K562 (cell line): ENCODE results near the gene ZNF441. TPM values are rescaled to one million over a fixed set of nuclear protein-coding genes. Genes with fewer than 3 reads are reported as not detected.

Experiments
- ATAC-seq: fragments of 200-7000 bp; cut with Tn5 transposase; 3 replicates; pipeline ENCODE4 v1.9.1; 2020; ENCODE audit warnings: moderate library complexity
- BruUV-seq: library from RNA; stranded (reverse); fragments of 400-500 nt; replicated peaks from 2 replicates; lab custom pipeline; 2021; lab: Mats Ljungman, UMichigan
- CTCF ChIA-PET: fragments of 300-600 bp; formaldehyde crosslinking; extraction: SDS; loops from one replicate; lab custom pipeline; 2021; ENCODE audit warnings: low intra/inter-chr PET ratio; lab: Yijun Ruan, JAX
- POLR2A ChIA-PET: fragments of 300-600, 350-650 bp; sonication (Branson Sonifier 250); formaldehyde crosslinking; extraction: SDS; loops from one replicate; lab custom pipeline; 2021; ENCODE audit warnings: antibody characterized with exemption, inconsistent platforms; lab: Yijun Ruan, JAX
- DNase-seq, 4 experiments: peaks; one replicate each; pipeline versions ENCODE4 v3.0.0 to v3.0.0-alpha.2; 2011 to 2018; ENCODE audit warnings: low spot score in 3 of 4, mixed read lengths in 3 of 4; ENCODE audit errors: extremely low read depth in 1 of 4
- FAIRE-seq: peaks from 2 replicates; lab custom pipeline; 2011; peaks lifted over from hg19 to GRCh38; lab: Jason Lieb, UNC
- H2AFZ ChIP-seq: 2 replicates; pipeline ENCODE4 v1.6.0; 2011; ENCODE audit warnings: low read depth, low read length, control low read depth, inconsistent platforms
- H3K27ac ChIP-seq: fragments of 200-600 bp; 3 replicates; pipeline ENCODE4 v1.8.0; 2011; ENCODE audit warnings: low read depth, mild to moderate bottlenecking, control low read depth, inconsistent platforms, low read length, moderate library complexity, mixed read lengths; ENCODE audit errors: extremely low read depth
- H3K27me3 ChIP-seq, 2 experiments: fragments of 300-600 bp in 1 of 2; 2 replicates in 1 of 2; 3 replicates in 1 of 2; pipeline versions ENCODE4 v1.6.0 to v1.8.0; 2011; ENCODE audit warnings: inconsistent platforms in 2 of 2, low read length in 2 of 2, mild to moderate bottlenecking in 1 of 2, mixed read lengths in 1 of 2, moderate library complexity in 1 of 2; ENCODE audit not compliant: control insufficient read depth in 2 of 2, insufficient read depth in 2 of 2
- H3K36me3 ChIP-seq: fragments of 300-600 bp; 3 replicates; pipeline ENCODE4 v1.8.0; 2011; ENCODE audit warnings: mild to moderate bottlenecking, low read length, inconsistent platforms; ENCODE audit not compliant: control insufficient read depth, insufficient read depth
- H3K4me1 ChIP-seq, 2 experiments: fragments of 200-600 bp in 1 of 2; replicated peaks in 1 of 2; 2 replicates in 1 of 2; 3 replicates in 1 of 2; pipeline versions ENCODE4 v1.5.1 to v1.8.0; 2011; ENCODE audit warnings: inconsistent platforms in 2 of 2, low read length in 2 of 2, mild to moderate bottlenecking in 1 of 2, mixed read lengths in 1 of 2, moderate library complexity in 1 of 2; ENCODE audit not compliant: control insufficient read depth in 2 of 2, insufficient read depth in 2 of 2
- H3K4me2 ChIP-seq: 2 replicates; pipeline ENCODE4 v1.6.1; 2011; ENCODE audit warnings: low read length, control low read depth, inconsistent platforms, mixed read lengths; ENCODE audit not compliant: insufficient read depth
- H3K4me3 ChIP-seq: fragments of 200-600 bp; sonication (generic), shearing (Covaris generic); 2 replicates; pipeline ENCODE4 v1.5.1; 2016; ENCODE audit warnings: control low read depth, inconsistent platforms
- H3K79me2 ChIP-seq: fragments of 200-600 bp; 3 replicates; pipeline ENCODE4 v1.8.0; 2011; ENCODE audit warnings: low read length, inconsistent platforms; ENCODE audit not compliant: control insufficient read depth, insufficient read depth
- H3K9ac ChIP-seq, 2 experiments: 2 replicates each; pipeline versions ENCODE4 v1.6.0 to v1.6.1; 2011; ENCODE audit warnings: low read depth in 2 of 2, low read length in 2 of 2, control low read depth in 1 of 2, inconsistent platforms in 1 of 2, mild to moderate bottlenecking in 1 of 2, mixed read lengths in 1 of 2; ENCODE audit not compliant: insufficient read depth in 1 of 2
- H3K9me1 ChIP-seq: one replicate; pipeline ENCODE4 v1.6.0; 2011; ENCODE audit warnings: inconsistent platforms, mild to moderate bottlenecking, low read length, moderate library complexity; ENCODE audit not compliant: control insufficient read depth, insufficient read depth
- H3K9me3 ChIP-seq: replicated peaks from 2 replicates; pipeline ENCODE4 v1.5.1; 2011; ENCODE audit warnings: low read depth, low read length, inconsistent platforms; ENCODE audit not compliant: control insufficient read depth, insufficient read depth
- H4K20me1 ChIP-seq: replicated peaks from 2 replicates; pipeline ENCODE4 v1.6.1; 2011; ENCODE audit warnings: low read length, inconsistent platforms, mixed read lengths; ENCODE audit not compliant: control insufficient read depth, insufficient read depth
- GTF2F1 ChIP-seq: IDR thresholded peaks from 2 replicates; pipeline ENCODE4 v1.6.1; 2011; ENCODE audit warnings: low read depth, low read length, improper control_type of control experiment
- HOXB6 ChIP-seq: fragments of 250-450 bp; sonication (Bioruptor Pico); IDR thresholded peaks from 2 replicates; pipeline ENCODE4 v1.5.1; 2022; ENCODE audit warnings: mild to moderate bottlenecking, borderline replicate concordance
- KDM5B ChIP-seq: fragments of 200-600 bp; sonication (generic); IDR thresholded peaks from 2 replicates; pipeline ENCODE4 v1.6.1; 2012; ENCODE audit warnings: low read depth, mild to moderate bottlenecking, moderate library complexity, low read length, control low read depth, inconsistent platforms; ENCODE audit not compliant: insufficient replicate concordance
- RBM34 ChIP-seq: fragments of 200-400 bp; formaldehyde crosslinking; IDR thresholded peaks from 2 replicates; pipeline ENCODE4 v1.6.1; 2018; ENCODE audit warnings: low read length, borderline replicate concordance; ENCODE audit not compliant: insufficient read depth
- SOX6 ChIP-seq: fragments of 450-650 bp; IDR thresholded peaks from 2 replicates; pipeline ENCODE4 v1.6.1; 2014; ENCODE audit warnings: mild to moderate bottlenecking
- TEAD4 ChIP-seq, 2 experiments: sonication (generic) in 1 of 2; formaldehyde crosslinking in 1 of 2; IDR thresholded peaks; 2 replicates each; pipeline versions ENCODE4 v1.6.1 to v1.8.0; 2012 to 2022; ENCODE audit warnings: borderline replicate concordance in 1 of 2, inconsistent platforms in 1 of 2, low read length in 1 of 2, mild to moderate bottlenecking in 1 of 2, missing genetic modification reagents in 1 of 2
- TRIM24 ChIP-seq, 2 experiments: fragments of 450-650 bp; IDR thresholded peaks; 2 replicates each; pipeline ENCODE4 v1.6.1; 2016
- TRIM28 ChIP-seq: fragments of 450-650 bp; IDR thresholded peaks from 2 replicates; pipeline ENCODE4 v1.6.1; 2017
- ZEB2 ChIP-seq: fragments of 450-650 bp; IDR thresholded peaks from 2 replicates; pipeline ENCODE4 v1.6.1; 2016
- ZNF212 ChIP-seq: fragments of 450-650 bp; formaldehyde crosslinking; IDR thresholded peaks from 2 replicates; pipeline ENCODE4 v1.4.0; 2020; ENCODE audit warnings: mild to moderate bottlenecking
- ZNF274 ChIP-seq: IDR thresholded peaks from 2 replicates; pipeline ENCODE4 v1.6.1; 2011; ENCODE audit warnings: low read depth, mild to moderate bottlenecking, low read length, moderate library complexity, borderline replicate concordance
- ZNF280A ChIP-seq: fragments of 450-650 bp; IDR thresholded peaks from 2 replicates; pipeline ENCODE4 v1.6.1; 2018; ENCODE audit warnings: mild to moderate bottlenecking, low read depth; ENCODE audit not compliant: partially characterized antibody
- ZNF75A ChIP-seq: fragments of 450-650 bp; formaldehyde crosslinking; IDR thresholded peaks from 2 replicates; pipeline ENCODE4 v1.4.0; 2020; ENCODE audit warnings: mild to moderate bottlenecking
- WGBS: fragments of 100-300 bp; shearing (Covaris generic); methylation state at CpG from one replicate; pipeline ENCODE4 v1.1.6; 2016; ENCODE audit warnings: low coverage, mixed read lengths; ENCODE audit not compliant: insufficient coverage; ENCODE audit errors: missing lambda C conversion rate; 5-methylcytosine and 5-hydroxymethylcytosine counted together
- in situ Hi-C: fragments of 300-500 bp; cut with MboI; formaldehyde crosslinking; loops from 4 replicates; pipeline ENCODE4 v1.15.0; 2018; ENCODE audit warnings: inconsistent platforms, mixed read lengths
- intact Hi-C: fragments of 100-400 bp; cut with micrococcal nuclease; formaldehyde crosslinking; loops from 2 replicates; pipeline ENCODE4 v1.14.2; 2022
- polyA plus RNA-seq, 8 experiments: library from polyadenylated mRNA; depleted of rRNA in 4 of 8; stranded (reverse) in 5 of 8; unstranded in 3 of 8; fragments of >200 nt; fragmentation: Nextera tagmentation in 2 of 8; fragmentation: Illumina TruSeq in 1 of 8; extraction: Ambion mirVana in 2 of 8; extraction: Trizol in 1 of 8; gene quantifications; 2 replicates each; pipeline versions ENCODE4 v1.2.1 to v1.2.3, GENCODE V29; 2011 to 2014; ENCODE audit warnings: inconsistent platforms in 1 of 8, missing spikeins in 1 of 8
- total RNA-seq, 7 experiments: library from RNA; depleted of rRNA in 6 of 7; stranded (reverse); fragments of >200 nt in 6 of 7; fragmentation: Illumina TruSeq in 2 of 7; extraction: Trizol in 2 of 7; gene quantifications; 2 replicates each; pipeline versions ENCODE4 v1.2.1 to v1.2.3, GENCODE V29; 2011 to 2021; ENCODE audit warnings: low replicate concordance in 1 of 7

The ZNF441 gene
- total and polyA plus RNA-seq, 9 of the 15 experiments (the other 6 are each of a cell fraction or from before 2014, with no cell fraction given) = 1.9 to 14.0 (median 7.8) TPM

GRCh38 chr19:11780431-11781020 is 13.7 kb downstream of the ZNF441 start:
- Histone ChIP-seq H3K27ac (no peak overlapping the region), H4K20me1 (no peaks in the 10 kb centered on the region), H3K79me2 (no peaks in the 10 kb centered on the region), H2AFZ (no peak overlapping the region), H3K4me1 (no peaks in the 10 kb centered on the region), H3K9me3 (peaks cover 40% of the 10 kb centered on the region)
- no peak for DNase-seq
- POLR2A ChIA-PET = no interaction called here
- CTCF ChIA-PET = no interaction called here
- in situ Hi-C loops (no loop called here), intact Hi-C loops (no loop called here)
- no TSS peak for BruUV-seq
- TF ChIP-seq TRIM24 (IDR thresholded peaks at IDR 0.05) (0 out of 4 replicates have a peak, but pooled peaks of 1 of the 2 experiments have one; percentile 17), GTF2F1 (0 out of 2 replicates have a peak, but pooled peaks have one; percentile 12), RBM34 (no peak), TRIM28 (peak; percentile 72; the same call in 1 of the 2 replicates), ZEB2 (peak; percentile 12; the same call in 1 of the 2 replicates), ZNF212 (CRISPR knock-in tag) (no peak), SOX6 (peak; percentile 15; the same call in 1 of the 2 replicates), KDM5B (no peak), ZNF274 (peak; percentile 87), TEAD4 (IDR thresholded peaks at IDR 0.05; ENCODE audit: low read length) (0 out of 2 replicates have a peak, but pooled peaks have one; percentile 20), TEAD4 (CRISPR knock-in tag; IDR thresholded peaks at IDR 0.05; ENCODE audit: borderline replicate concordance) (no peak), ZNF75A (peak; percentile 88), ZNF280A (peak; percentile 68), HOXB6 (CRISPR knock-in tag) (no peak)
- TF ChIP-seq, all 486 proteins: peak for 9
- no peaks in the 10 kb centered on the region for H3K9me1 ChIP-seq
- no peak overlapping the region for H3K4me3 ChIP-seq
- no peak overlapping the region for H3K4me2 ChIP-seq
- H3K36me3 ChIP-seq = peaks cover 53% of the 10 kb centered on the region
- no peak for FAIRE-seq
- ATAC-seq = no peak
- 94% methylated on average over 7 of the region's 7 CpGs for WGBS
- H3K9ac ChIP-seq = no peak overlapping the region
- no peaks in the 10 kb centered on the region for H3K27me3 ChIP-seq
